Measurements from ENCODE around the gene PCK1.

Gene PCK1

DNA sequence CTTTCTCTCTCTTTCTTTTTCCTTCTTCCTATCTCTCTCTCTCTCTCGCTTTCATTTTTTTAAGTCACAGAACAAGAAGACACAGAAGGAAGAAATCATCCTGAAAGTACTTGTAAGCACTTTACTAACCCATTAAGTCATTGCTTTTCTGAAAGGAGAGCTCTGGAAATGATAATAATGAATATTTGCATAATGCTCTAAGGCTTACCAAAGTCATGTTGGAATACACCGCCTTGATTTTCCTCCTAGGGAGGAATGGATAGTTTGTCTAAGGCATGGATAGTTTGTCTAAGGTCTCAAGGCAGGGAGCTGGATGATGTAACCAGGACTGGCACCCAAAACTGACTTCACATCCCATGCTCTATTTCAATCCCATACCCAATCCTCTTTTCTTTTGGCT lies 23.1 kb upstream of the PCK1 start:
- no peak overlapping the region for H3K27ac ChIP-seq
- TF ChIP-seq, protein P1, sequence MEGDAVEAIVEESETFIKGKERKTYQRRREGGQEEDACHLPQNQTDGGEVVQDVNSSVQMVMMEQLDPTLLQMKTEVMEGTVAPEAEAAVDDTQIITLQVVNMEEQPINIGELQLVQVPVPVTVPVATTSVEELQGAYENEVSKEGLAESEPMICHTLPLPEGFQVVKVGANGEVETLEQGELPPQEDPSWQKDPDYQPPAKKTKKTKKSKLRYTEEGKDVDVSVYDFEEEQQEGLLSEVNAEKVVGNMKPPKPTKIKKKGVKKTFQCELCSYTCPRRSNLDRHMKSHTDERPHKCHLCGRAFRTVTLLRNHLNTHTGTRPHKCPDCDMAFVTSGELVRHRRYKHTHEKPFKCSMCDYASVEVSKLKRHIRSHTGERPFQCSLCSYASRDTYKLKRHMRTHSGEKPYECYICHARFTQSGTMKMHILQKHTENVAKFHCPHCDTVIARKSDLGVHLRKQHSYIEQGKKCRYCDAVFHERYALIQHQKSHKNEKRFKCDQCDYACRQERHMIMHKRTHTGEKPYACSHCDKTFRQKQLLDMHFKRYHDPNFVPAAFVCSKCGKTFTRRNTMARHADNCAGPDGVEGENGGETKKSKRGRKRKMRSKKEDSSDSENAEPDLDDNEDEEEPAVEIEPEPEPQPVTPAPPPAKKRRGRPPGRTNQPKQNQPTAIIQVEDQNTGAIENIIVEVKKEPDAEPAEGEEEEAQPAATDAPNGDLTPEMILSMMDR (conservative IDR thresholded peaks at IDR 0.05) = no peak

DNA sequence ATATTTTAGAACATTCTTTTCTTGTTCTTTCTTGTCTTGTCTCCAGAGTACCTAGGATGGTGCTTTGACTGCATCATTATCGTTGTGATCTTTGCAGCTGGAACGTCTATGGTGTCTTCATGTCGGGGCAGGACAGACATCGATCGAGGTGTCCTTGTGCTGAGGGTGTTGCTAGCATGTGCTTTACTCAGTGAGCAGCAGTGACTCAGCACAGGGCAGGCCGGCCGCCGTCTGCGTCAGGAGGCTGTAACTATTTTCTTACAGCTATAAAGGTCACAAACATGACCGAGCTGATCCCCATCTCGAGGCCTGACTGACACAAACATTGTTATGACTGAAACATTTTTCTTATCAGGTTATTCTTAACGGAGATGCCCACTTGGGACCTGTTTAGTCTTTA lies 21.0 kb upstream of the PCK1 start:
- TF ChIP-seq, protein P1 (conservative IDR thresholded peaks at IDR 0.05) = no peak
- no peak overlapping the region for H3K27ac ChIP-seq

DNA sequence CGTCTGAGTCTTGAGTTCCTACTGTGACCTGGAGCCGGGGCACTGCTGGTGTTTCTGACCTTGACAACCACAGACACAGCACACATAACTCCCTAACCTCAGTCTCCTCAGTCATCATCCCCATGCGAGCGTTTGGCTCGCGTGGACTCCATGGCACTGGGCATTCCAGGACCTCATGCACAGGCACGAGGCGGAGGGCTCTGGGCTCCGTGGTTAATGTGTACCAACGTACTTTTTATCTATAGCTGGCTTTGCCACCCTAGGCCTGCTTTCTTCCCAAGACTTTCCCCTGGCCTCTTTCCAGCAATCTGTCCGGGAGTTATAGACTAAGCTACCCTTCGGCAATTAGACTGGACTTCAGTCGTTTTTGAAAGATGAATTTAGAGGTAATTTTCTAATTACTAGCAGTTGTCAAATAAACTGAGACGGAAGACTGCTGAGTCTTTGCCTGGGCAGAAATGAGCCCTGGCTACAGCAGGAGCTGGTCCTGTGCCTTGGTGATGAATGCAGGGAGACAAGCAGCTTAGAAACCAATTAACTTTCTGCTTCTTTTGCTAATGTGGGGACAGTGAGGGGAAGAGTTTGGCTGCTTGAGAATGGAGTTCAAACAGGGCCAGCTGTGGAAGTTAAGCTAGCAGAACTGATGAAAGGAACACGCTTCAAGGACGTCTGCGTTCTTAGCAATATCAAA lies 19.9 kb upstream of the PCK1 start:
- no peak overlapping the region for H3K27ac ChIP-seq
- TF ChIP-seq, protein P1 (conservative IDR thresholded peaks at IDR 0.05) = no peak

DNA sequence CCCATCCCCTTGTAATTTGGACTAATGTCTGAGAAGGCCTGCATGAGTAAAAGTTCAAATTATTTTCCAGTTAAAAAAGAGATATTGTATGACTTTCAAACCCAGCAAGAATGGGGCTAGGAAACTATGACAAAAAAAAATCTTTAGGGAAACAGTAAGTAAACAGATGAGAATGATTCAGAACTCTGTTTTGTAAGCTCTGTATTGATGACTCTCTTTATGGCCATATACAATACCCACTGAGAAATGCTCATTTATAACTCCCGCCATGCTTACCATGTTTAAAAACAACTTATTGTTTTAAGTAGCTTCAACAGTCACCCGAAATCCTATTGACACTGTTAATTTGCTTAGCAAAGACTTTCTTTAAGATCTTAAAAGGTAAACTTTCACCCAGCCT lies 17.2 kb upstream of the PCK1 start:
- TF ChIP-seq, protein P1 (conservative IDR thresholded peaks at IDR 0.05) = no peak
- H3K27ac ChIP-seq = no peak overlapping the region

DNA sequence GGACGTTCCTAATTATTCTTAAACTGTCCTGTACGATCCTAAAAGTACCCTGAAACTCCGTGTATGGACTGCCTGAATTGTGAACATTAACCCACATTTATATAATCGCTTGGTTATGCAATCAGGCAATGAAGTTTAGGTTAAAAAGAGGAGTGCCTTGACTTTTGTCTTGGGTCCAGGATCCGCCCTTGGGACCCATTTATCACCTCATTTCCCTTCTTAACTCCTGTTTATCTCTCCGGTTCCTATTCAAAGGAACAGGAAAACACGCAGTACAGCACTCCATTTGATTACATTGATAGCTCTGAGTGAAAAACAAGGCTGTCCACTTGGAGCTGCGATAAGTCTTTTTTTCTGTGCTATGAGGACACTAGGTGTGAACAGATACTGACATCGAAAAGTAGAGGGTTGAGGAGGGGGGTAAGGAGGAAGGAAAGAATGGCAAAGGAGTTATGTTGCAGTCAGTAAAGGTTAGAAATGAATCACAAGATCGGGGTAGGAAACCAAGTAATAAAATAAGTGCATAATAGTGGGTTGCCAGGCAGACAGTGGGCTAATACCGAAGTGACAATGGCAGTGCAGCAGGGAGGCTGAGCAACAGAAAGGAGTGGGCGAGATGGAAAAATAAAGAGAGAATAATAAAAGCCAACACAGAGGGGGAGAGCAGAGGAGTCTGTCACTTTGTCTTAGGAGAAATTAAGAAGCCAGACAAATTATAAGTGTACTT lies 15.9 kb upstream of the PCK1 start:
- TF ChIP-seq, protein P1 (conservative IDR thresholded peaks at IDR 0.05) = no peak

DNA sequence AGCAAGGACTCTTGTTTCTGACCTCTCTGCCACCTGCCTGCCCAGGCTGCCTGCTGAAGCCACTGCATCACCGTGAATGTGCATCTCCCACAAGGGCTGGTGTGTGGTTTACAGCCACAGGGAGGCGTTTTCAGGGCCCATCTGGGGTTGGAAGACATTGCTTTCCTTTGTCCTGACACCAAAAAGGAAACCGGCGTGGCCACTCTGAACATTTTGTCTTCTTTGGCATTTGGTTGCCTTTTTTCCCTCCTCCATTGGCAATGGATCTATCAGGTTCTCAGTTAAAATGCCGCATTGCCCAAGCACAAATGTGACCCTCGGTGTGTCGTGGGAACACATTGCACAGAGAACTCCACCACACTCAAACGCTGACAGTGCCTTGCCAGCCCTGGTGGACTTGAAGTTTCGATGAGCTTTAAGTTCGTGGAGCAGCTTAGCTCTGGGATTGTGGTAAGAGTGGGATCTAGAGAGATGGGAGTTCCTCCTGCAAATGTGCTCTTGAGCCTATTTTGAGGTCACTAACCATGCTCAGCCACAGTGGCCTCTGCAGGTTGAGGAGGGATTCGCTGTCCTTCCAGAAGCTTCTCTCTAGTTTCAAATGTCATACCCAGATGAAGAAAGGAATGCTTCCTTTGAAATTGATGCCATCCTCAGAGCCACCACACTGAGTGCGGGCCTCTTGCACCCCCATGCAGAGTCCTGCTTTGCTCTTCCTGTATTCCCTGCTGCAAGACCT lies 14.8 kb upstream of the PCK1 start:
- H3K27ac ChIP-seq = no peak overlapping the region
- TF ChIP-seq, protein P1 (conservative IDR thresholded peaks at IDR 0.05) = no peak

More for the DNA sequence above, 15.9 kb upstream of the PCK1 start:
- no peak overlapping the region for H3K27ac ChIP-seq

DNA sequence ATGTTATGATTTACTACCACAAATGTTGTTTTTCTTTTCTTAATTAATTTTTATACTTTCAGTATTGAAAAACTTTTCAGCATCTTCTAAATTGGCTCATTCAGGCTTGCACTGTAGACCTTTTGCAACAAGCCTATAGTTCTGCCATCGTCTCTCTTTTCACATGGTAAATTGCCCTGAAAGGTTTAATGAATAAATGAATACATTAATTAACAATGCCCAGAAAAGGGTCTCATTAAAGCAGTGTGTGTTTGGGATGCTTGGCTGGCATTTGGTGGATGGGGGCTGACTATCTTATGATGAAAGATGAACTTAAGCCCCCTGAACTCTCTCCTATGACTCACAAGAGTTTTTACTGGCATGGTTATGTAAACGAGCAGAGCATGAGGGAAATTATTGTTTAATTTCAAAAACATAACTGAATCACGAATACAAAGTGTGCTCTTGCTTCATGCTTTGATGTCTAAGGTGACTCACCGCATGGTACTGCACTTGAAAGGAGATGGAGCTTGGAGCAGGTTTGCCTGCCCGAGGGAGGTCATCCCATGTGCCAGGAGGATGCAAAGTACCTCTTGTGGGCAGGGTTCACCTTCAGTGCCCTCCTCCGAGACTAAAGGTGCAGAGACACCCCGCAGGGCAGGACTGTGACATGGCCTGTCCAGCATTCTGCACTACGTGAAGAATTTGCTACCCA lies 13.8 kb upstream of the PCK1 start:
- no peak overlapping the region for H3K27ac ChIP-seq

More for the DNA sequence above, 13.8 kb upstream of the PCK1 start:
- TF ChIP-seq, protein P1 (conservative IDR thresholded peaks at IDR 0.05) = no peak
